Measurements from ENCODE around the gene SMIM5. TPM values are rescaled to one million over a fixed set of nuclear protein-coding genes. Genes with fewer than 3 reads are reported as not detected.
"Not testable (repeated sequence)": the region's sequence is repeated elsewhere in the genome, so short reads cannot be mapped to it uniquely, and the experiment has no call there.

The SMIM5 gene
- total RNA-seq, 4 donors from 2014 or later: 0.22 TPM; not detected in 3

- H3K9me3 ChIP-seq: no peaks in the 10 kb centered on the region
- H3K27ac ChIP-seq: peak overlapping the region in 3 of 4 donors; percentile 36 to 67 (median 60)
- in situ Hi-C loops (cut with MboI; ENCODE audit: low sequenced_read_pairs in 4 of 4) (loop anchor here in 1 of 4 donors (10.0 kb wide), 1 partner anchor 108 kb away; no protein-coding TSS in a partner anchor), intact Hi-C loops (cut with DNase I; ENCODE audit: low total_unique reads) (loop anchor here (10.0 kb wide), 1 partner anchor 58 kb away; no protein-coding TSS in a partner anchor)
- H3K36me3 ChIP-seq: no peaks in the 10 kb centered on the region
- peaks cover 38 to 39% of the 10 kb centered on the region in 2 donors for H3K4me1 ChIP-seq
- ATAC-seq (peak in 1 of 2 donors; percentile 20), DNase-seq (peak; percentile 30 to 39)
- H3K27me3 ChIP-seq: no peaks in the 10 kb centered on the region
- no peak overlapping the region for H3K4me3 ChIP-seq
- no peak for TF ChIP-seq POLR2A (IDR thresholded peaks at IDR 0.05)
- TF ChIP-seq, protein P1, sequence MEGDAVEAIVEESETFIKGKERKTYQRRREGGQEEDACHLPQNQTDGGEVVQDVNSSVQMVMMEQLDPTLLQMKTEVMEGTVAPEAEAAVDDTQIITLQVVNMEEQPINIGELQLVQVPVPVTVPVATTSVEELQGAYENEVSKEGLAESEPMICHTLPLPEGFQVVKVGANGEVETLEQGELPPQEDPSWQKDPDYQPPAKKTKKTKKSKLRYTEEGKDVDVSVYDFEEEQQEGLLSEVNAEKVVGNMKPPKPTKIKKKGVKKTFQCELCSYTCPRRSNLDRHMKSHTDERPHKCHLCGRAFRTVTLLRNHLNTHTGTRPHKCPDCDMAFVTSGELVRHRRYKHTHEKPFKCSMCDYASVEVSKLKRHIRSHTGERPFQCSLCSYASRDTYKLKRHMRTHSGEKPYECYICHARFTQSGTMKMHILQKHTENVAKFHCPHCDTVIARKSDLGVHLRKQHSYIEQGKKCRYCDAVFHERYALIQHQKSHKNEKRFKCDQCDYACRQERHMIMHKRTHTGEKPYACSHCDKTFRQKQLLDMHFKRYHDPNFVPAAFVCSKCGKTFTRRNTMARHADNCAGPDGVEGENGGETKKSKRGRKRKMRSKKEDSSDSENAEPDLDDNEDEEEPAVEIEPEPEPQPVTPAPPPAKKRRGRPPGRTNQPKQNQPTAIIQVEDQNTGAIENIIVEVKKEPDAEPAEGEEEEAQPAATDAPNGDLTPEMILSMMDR (IDR thresholded peaks at IDR 0.05 in 4 of 5, conservative IDR thresholded peaks at IDR 0.05 in 1 of 5): no peak
Observed at GRCh38 chr17:75636381-75637142, 3.3 kb downstream of the SMIM5 start.

DNA sequence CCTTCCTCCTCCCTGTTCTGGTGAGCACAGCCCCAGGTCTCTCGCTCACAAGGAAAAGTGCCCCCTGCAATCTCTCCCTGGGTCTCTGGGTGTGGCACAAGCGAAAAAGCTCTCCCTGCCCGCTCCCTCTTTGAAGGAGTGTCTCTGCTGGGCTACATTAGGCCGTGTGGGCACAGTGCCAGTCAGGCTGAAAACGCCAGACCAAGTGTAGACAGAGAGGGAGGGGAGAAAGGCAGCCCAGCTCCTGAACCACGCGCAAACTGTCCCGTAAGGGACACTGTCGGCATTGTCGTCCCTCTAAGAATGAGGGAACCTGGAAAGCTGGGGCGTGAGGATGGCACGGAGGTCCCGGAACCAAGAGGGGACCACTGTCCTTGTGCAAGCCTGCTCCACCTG, 3.9 kb downstream of the SMIM5 start:
- Histone ChIP-seq H3K27ac (no peak overlapping the region), H3K36me3 (no peaks in the 10 kb centered on the region), H3K4me1 (peaks cover 38 to 39% of the 10 kb centered on the region in 2 donors), H3K4me3 (no peak overlapping the region), H3K9me3 (no peaks in the 10 kb centered on the region), H3K27me3 (no peaks in the 10 kb centered on the region)
- TF ChIP-seq, protein P1 (IDR thresholded peaks at IDR 0.05 in 4 of 5, conservative IDR thresholded peaks at IDR 0.05 in 1 of 5): no peak
- TF ChIP-seq POLR2A (IDR thresholded peaks at IDR 0.05): no peak
- ATAC-seq: no peak
- intact Hi-C loops (cut with DNase I; ENCODE audit: low total_unique reads): loop anchor here (10.0 kb wide), 1 partner anchor 58 kb away; no protein-coding TSS in a partner anchor
- in situ Hi-C loops (cut with MboI; ENCODE audit: low sequenced_read_pairs in 4 of 4): loop anchor here in 1 of 4 donors (10.0 kb wide), 1 partner anchor 108 kb away; no protein-coding TSS in a partner anchor
- DNase-seq: no peak

DNA sequence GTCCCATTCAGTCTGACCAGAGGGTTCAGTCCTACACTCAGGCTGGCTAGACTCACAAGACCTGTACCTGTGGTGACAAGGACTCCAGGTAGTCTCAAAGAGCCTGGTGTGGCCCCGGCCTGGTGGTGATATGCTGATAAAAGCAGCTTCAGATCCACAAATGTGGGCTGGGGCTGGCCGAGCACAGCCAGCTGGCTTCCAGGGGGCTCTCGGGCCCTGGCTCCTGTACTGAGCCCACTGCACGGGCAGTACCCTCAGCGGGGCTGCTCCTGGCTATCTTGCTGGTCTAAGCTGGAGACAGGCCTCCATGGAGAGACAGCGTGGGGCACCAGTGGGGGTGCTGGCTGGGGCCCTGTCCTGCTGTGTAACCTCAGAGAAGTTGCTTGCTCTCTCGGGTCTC, 4.3 kb downstream of the SMIM5 start:
- DNase-seq: no peak
- Histone ChIP-seq H3K9me3 (no peaks in the 10 kb centered on the region), H3K4me1 (peaks cover 37 to 38% of the 10 kb centered on the region in 2 donors), H3K36me3 (peaks cover 0 to under 1% of the 10 kb centered on the region in 2 donors), H3K4me3 (no peak overlapping the region), H3K27ac (no peak overlapping the region), H3K27me3 (no peaks in the 10 kb centered on the region)
- TF ChIP-seq, protein P1 (IDR thresholded peaks at IDR 0.05 in 4 of 5, conservative IDR thresholded peaks at IDR 0.05 in 1 of 5): no peak
- TF ChIP-seq POLR2A (IDR thresholded peaks at IDR 0.05): no peak
- in situ Hi-C loops (cut with MboI; ENCODE audit: low sequenced_read_pairs in 4 of 4) (loop anchor here in 1 of 4 donors (10.0 kb wide), 1 partner anchor 107 kb away; no protein-coding TSS in a partner anchor), intact Hi-C loops (cut with DNase I; ENCODE audit: low total_unique reads) (loop anchor here (10.0 kb wide), 1 partner anchor 57 kb away; no protein-coding TSS in a partner anchor)
- no peak for ATAC-seq

DNA sequence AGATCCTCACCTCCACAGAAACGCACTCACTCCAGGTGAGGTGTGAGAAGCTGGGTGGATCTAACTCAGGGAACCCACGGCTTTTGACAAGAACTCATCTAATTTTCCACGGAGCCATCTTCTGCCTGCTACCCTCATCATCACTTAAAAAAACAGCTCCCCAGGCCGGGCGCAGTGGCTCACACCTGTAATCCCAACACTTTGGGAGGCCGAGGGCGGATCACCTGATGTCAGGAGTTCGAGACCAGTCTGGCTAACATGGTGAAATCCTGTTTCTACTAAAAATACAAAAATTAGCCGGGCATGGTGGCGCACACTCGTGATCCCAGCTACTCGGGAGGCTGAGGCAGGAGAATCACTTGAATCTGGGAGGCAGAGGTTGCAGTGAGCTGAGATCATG, 4.8 kb downstream of the SMIM5 start:
- H3K36me3 ChIP-seq, H3K4me3 ChIP-seq, H3K27me3 ChIP-seq, ATAC-seq, H3K27ac ChIP-seq, DNase-seq, H3K9me3 ChIP-seq: not testable (repeated sequence)
- in situ Hi-C loops (cut with MboI; ENCODE audit: low sequenced_read_pairs in 4 of 4) (loop anchor here in 1 of 4 donors (10.0 kb wide), 1 partner anchor 107 kb away; no protein-coding TSS in a partner anchor), intact Hi-C loops (cut with DNase I; ENCODE audit: low total_unique reads) (loop anchor here (10.0 kb wide), 1 partner anchor 57 kb away; no protein-coding TSS in a partner anchor)
- H3K4me1 ChIP-seq: peaks cover 33% of the 10 kb centered on the region in 2 donors

- intact Hi-C loops (cut with DNase I; ENCODE audit: low total_unique reads) (loop anchor here (10.0 kb wide), 1 partner anchor 56 kb away; no protein-coding TSS in a partner anchor), in situ Hi-C loops (cut with MboI; ENCODE audit: low sequenced_read_pairs in 4 of 4) (loop anchor here in 1 of 4 donors (10.0 kb wide), 1 partner anchor 106 kb away; no protein-coding TSS in a partner anchor)
- Histone ChIP-seq H3K9me3 (no peaks in the 10 kb centered on the region), H3K36me3 (peaks cover 0 to 4% of the 10 kb centered on the region in 2 donors), H3K27me3 (no peaks in the 10 kb centered on the region), H3K4me1 (peaks cover 25 to 26% of the 10 kb centered on the region in 2 donors), H3K27ac (no peak overlapping the region), H3K4me3 (no peak overlapping the region)
- no peak for ATAC-seq
- DNase-seq: no peak
- TF ChIP-seq, protein P1 (IDR thresholded peaks at IDR 0.05 in 4 of 5, conservative IDR thresholded peaks at IDR 0.05 in 1 of 5): no peak
- TF ChIP-seq POLR2A (IDR thresholded peaks at IDR 0.05): no peak
Observed at GRCh38 chr17:75638893-75639292, 5.7 kb downstream of the SMIM5 start.

Data from gastrocnemius medialis (tissue), 4 donors.